HG03469 (cell line): ENCODE results near the gene GLI3.

Source experiments
- ATAC-seq: cut with Tn5 transposase; IDR thresholded peaks from one replicate; pipeline ENCODE4 v1.9.1; 2021; ENCODE audit warnings: mild to moderate bottlenecking, moderate library complexity, moderate number of reproducible peaks; ENCODE audit not compliant: unreplicated experiment

GLI3 gene

DNA sequence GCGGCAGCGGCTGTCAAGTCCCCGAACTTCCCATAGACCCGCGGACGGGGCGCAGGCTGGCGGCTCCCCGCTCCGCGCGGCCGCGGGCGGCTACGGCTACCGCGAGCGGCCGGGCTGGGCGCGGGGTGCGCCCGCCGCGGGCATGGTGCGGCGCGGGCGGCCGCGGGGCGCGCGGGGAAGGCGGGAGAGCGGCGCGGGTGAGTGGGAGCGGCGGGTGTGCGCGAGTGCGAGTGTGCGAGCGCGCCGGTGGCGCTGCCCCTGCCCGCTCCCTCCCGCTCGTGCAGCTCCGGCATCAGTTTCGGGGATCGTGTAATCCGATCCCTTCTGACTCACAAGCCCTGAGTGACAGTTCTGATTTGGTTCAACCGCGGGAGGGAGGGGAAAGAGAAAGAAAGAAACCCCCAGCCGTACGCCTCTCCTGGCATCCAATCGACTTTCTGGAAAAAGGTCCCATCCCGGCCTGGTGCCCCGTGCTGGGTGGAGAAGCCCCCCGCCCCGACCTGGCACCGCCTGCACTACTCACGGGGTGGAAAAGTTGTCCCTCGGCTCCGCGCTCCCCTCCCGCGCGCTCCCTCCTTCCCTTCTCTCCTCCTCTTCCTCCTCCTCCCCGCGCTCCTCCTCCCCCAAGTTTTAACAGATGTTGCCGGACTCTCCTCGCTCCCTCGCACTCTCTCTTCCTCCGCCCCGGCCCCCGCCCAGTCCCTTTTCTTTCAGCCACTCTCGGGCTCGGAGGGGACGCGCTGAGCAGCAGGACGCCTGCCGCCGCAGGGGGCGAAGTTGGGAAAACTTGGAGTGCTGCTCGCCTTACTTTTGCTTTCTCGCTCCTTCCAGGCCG lies at the start of gene GLI3:
TSS of gene GLI3 (minus strand) at position 234 of the 835 bp plus-strand sequence. CDS start 13,956 bp downstream, outside the sequence.
- ATAC-seq: peak; percentile 66

DNA sequence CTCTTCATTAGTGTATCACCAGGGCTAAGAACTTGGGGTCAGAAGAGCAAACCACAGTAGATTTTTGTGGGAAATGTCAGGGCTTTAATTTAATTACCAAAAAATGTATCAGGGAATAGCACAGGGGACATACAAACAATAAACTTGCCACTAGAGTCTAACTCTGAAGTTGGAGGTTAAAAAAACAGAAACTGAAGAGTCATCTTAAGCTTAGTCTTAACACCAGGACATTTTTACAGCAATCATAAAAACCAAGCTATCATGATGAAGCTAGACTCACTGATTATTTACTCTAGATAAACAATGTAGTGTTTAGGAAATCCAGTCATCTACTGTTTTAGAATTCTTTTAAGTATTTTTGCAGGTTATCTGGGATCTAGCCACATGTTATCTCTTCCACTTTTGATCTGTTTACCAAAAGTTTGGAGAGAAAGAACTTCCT lies 48.4 kb upstream of the GLI3 start:
- no peak for ATAC-seq

DNA sequence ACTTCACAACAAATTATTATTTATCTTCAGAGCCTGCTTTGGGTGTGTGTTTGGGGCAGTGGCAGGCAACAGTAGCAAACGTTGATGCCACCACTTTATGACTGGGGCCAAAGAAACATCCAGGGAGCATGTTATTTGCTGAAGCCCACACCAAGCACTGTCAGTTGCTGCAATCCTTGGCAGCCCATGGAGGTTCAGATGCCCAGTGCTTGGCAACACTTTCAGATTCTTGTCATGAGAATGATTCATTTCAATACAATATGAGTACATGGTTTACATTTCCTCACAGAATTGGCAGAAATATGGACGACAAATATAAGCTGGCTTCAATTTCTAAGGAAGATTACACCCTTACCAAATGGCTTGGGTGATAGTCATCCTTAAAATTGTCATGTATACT lies 46.5 kb upstream of the GLI3 start:
- no peak for ATAC-seq

DNA sequence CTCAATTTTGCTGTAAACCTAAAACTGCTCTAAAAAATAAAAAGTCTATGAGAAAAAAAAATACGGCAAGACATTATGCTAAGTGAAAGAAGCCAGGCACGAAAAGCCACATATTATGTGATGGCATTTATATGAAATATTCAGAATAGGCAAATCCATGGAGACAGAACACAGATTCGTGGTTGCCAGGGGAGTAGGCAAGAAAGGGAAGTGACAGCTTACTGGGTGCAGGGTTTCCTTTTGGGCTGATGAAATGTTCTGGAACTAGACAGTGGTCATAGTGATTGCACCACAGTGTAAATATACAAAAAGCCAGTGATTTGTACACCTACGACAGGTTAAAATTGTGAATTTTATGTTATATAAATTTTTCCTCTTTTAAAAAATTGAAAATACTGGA lies 41.3 kb upstream of the GLI3 start:
- no peak for ATAC-seq

DNA sequence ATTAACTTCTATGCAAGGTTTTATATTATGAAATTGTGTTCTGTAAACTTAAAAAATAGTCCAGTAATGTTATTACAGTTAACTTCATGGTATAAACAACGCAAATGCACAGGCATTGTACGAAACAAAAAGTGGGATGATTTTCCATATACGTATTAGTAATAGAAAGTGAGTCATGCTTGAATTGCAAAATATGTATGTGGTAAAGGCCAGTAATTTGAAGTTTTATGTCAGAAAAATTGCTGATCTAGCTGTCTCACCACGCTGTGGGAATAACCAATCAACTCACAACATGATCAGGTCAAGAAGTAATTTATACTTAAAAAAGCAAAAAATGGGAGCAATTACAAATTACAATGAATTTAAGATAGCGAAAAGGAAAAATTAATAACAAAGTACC lies 37.0 kb upstream of the GLI3 start:
- ATAC-seq: no peak

DNA sequence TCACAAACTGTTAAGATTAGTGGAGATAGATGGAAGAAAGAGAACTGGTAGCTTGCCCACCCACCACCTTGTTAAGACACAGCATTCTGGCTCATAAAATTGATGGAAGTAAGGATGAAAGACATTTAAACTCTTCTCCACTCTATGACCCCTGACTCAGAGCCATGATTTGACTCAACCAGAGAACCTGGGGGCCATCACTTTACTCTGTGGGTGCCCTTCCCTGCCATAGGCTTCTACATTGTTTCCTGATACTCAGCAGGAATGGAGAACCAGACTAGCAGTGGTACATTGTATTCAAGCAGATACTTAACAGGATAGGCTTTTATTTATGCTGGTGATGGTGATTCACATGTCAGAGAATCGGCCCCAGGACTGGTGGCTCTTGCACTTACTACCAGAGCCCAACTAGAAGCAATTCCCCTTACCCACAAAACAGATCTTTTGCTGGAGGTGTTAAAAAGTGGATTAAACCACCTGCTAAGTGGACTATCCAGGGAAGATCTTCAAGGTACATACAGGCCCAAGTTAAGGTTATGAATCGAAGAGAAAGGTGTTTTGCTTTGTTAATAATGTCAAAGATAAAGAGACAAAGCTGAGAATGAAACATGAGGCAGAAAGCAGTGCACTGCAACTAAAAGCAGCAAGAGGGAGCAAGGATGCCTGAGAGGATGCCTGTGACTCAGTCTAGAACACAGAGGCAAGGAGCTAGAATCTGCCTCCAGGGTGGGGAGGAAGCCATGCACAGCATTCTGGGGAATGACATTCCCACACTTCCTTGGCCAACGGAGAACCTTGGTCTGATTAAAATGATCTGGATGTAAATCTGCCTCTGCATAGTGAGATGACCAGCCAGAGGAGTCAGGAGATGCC lies 36.0 kb upstream of the GLI3 start:
- no peak for ATAC-seq

DNA sequence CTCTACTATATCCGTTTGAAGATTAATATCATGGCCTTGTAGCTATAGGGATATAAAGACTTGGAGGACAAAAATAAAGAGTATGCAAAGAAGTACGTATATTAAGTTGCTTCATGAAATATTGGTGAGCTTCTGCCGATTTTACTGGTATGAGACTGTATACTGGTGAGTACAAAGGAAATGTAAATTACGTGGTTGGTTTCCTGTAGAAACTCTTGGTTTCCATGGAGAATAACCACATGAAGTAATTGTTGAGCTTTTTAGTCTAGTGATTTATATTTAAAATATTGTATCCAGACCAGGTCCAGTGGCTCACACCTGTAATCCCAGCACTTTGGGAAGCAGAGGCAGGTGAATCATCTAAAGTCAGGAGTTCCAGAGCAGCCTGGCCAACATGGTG lies 32.2 kb upstream of the GLI3 start:
- ATAC-seq: no peak

DNA sequence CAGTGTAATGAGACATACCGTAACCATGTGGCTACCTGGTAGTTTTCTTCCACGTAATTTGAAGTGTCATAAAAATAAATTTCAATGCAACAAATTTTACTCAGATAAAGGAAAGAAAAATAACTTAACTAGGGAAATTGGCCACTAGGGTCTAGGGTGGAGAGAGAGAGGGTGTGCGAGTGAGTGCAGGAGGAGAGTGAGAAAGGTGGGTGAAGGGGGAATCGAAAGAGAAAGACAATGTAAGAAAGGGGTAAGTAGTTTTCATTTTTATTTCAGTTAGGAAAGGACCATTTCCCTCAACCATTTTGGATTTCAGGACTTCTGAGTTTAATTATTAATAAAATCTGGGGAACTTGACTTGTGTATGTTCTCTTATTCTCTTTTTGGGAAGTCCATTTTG lies 27.7 kb upstream of the GLI3 start:
- ATAC-seq: no peak

DNA sequence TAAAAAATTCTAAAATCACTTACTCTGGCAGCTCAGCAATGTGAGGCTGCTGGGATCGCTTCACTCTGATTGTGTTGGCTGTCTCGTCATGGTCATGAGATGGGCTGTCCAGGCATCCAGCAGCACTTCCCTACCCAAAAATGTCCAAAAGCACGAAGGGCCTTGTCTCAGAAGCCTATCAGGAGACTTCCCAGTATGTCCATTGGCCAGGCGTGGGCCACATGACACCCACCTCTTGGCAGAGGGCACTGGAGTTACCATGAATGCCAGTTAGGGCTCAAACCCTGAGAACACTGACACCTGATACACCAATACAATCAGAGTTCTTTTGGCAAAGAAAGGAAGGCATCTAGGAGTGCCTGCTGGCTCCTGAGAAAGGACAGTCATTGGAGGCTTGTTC lies 27.0 kb upstream of the GLI3 start:
- ATAC-seq: no peak

DNA sequence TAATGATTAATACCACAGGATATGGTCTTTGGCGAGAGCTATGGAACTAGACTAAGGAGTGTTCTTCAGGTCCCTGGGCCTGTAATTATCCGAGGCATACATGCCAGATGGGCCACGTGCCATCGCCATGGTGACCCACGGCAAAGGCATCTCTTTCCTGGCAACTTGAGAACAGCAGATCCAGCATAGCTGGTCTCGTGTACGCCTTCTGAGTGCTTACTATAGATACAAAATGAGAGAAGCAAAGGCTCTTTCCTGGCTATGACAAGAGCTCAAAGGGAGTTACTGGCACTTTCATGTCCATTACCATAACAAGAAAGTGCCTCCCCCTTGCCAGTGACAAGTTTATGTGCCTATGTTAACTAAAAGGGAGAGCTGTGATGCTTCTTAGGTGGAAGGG lies 26.0 kb upstream of the GLI3 start:
- ATAC-seq: no peak

DNA sequence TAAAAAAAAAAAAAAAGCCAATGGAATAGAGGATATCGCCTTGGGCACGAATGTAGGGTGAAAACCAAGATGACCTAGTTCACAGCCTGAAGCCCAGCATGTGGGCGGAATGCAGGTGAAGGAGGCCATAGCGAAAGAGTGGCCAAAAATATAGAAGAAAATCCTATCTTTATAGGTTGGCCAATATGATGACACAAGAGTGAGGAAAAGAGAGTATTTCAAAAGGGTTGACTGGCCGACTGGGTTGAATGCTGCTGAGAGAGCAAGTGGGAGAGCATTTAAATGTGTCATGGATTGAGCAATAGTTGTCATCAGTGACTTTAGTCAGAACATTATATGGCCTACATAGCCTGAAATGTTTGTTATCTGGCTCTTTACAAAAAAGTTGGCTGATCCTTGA lies 17.2 kb upstream of the GLI3 start:
- no peak for ATAC-seq

DNA sequence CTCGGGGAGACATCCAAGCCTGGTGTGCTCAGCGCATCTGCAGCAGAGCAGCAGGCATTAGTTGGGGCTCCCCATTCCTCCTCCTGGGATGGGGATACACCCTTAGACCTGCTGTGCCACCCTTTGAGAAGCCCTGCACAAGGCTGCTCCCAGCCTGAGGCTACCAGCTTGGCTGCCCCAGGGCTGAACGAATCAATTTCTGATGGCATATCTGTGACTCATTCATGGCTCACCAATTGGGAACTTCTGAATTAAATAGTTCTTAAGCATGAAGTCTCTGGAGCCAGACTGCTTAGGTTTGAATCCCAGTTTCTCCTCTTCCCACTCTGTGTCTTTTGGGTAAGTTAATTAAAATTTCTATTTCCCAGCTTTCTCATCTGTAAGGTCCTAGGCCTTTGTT lies 16.3 kb upstream of the GLI3 start:
- ATAC-seq: no peak

DNA sequence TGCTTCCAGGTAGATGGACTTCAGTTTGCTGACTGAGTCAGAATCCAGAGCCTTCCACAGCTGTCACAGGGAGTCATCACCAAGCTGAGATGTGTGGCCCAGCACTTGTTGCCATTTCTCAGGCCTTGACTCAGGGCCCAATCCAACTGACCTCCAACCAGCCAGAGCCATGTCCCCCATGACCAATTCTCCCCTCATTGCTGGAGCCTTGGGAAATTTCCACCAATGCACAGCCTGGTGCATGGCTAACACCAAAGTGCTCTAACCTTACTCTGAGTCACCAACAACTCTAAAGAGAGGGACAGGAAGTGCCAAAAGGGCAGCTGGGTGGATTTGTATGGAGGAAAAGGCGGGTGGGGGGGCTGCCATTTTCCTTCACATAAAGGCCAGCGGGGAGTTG lies 13.4 kb upstream of the GLI3 start:
- ATAC-seq: no peak

DNA sequence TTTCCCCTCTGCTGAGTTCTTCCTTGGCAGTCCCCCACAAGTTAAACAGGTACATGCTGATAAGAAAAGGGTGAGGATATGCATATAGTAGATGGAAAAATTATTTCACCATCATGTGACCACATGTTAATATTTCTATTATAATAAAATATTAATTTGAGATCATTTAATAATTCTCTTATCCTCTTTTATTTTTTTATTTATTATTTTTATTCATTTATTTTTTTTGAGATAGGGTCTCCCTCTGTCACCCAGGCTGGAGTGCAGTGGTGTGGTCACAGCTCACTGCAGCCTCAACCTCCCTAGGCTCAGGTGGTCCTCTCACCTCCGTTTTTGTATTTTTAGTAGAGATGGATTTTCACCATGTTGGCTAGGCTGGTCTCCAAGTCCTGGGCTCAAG lies 11.6 kb upstream of the GLI3 start:
- no peak for ATAC-seq

DNA sequence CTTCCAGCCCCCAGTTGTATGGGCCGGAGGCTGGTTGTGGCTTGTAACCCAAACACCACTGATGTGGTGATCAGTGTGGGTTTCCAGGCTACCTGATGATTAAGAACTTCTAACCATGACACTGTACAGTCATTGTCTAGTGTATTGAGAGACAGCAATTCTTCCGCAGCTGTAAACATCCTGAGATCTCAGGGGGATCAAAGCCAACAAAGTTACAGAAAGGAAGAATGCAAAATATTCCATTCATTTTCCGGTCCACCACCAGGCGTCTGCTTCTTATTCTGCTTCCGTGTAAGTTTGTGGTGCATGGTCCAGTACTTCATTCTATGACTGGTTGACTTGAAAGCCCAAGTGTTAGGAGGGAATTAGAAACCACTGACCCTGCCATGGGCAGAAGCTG lies 10.3 kb upstream of the GLI3 start:
- no peak for ATAC-seq

DNA sequence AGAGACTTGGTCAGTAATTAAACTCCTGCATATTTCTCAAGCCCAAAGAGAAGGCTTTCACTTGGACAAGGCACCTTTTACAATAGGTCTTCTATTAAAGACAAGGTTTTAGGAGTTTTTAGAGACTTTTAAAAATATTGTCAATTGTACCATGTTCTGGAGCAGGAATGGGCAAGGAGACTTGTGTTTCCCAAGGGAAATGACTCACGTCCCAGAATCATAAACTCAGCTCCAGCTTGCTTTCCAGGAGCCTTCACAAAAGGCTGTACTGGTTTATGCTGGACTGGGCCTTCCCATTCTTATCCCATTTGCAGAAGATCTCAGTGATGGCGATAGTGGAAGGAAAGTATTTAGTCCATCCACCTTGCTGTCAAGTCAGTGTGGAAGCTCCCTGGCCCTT lies 7.8 kb upstream of the GLI3 start:
- ATAC-seq: no peak

DNA sequence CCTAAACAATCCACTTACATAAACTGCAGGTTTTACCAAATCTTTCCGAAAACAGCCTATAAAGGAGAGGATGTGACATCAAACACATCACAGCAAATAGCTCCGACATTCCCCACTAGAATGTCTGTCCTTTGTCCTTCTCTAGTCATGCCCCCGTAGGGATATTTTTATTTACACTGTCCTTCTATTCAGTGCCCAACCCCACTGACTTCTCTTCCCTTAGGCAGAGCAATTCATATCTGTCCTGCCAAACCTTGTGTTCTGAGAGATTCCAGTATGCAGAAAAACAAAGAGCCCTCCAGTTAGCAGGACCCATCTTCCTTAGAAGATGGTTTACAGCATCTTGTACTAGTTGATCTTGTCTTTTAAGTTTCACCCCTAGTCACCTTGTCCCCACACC lies 5.4 kb upstream of the GLI3 start:
- ATAC-seq: no peak

DNA sequence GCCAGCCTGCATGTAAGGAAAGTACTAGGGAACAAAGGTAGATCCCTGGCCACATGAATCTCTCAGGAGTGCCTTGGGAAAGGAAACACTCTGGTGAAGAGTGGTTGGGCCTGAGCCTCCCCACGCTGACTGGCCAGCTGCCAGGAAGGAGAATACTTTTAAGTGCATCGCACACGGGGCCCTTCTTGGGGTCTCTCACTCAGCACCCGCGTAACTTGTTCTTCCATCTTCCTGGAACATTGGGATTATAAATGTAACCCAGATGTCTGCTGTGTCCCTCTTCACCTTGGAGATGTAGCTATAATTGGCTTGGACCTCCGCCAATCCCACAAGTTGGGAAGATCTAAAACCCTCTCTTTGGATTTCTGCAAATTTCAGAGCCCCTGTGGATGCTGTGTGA lies 4.4 kb upstream of the GLI3 start:
- no peak for ATAC-seq

DNA sequence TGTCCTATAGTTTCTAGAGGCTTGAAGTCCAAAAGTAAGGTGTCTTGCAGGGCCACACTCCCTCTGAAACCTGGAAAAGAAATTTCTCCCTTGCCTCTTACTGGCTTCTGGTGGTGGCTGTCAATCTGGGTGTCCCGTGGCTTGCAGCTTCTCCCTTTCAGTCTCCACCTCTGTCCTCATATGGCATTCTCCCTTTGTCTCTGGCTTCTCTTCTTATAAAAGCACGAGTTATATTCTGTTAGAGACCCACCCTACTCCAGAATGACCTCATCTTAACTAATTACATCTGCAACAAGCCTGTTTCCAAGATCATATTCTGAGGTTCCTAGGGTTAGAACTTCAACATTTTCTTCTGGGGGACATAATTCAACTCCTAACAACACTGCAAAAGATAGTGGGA lies 3.4 kb upstream of the GLI3 start:
- no peak for ATAC-seq

DNA sequence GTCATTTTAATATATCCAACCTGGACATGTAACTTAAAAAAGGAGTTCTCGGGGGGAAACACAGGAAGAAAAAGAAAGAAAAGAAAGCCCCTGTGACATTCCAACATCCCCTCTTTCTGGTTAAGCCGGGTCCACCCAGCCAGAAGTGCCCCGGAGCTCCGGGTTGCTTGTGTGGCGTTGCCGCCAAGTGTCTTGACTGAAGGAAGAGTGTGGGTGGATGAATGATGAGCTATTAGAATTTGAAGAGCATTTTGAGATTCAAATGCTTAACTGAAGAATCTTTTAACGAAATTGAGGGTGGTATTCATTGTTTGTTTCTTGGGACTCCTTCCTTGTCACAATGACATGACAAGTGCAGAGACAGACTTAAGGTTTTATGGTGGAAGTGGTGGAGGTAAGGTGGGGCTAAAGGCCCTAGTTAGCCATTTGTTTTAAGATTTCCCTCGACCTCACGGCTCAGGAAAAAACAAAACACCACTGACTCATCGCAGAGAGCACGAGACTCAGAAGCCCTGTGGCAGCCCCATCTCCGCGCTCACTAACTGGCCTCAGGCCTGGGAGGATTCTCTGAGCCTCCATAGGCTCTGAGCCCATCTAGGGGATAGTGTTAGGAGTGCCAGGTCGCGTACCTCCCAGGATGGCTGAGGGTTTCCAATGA lies 1.8 kb upstream of the GLI3 start:
- no peak for ATAC-seq

DNA sequence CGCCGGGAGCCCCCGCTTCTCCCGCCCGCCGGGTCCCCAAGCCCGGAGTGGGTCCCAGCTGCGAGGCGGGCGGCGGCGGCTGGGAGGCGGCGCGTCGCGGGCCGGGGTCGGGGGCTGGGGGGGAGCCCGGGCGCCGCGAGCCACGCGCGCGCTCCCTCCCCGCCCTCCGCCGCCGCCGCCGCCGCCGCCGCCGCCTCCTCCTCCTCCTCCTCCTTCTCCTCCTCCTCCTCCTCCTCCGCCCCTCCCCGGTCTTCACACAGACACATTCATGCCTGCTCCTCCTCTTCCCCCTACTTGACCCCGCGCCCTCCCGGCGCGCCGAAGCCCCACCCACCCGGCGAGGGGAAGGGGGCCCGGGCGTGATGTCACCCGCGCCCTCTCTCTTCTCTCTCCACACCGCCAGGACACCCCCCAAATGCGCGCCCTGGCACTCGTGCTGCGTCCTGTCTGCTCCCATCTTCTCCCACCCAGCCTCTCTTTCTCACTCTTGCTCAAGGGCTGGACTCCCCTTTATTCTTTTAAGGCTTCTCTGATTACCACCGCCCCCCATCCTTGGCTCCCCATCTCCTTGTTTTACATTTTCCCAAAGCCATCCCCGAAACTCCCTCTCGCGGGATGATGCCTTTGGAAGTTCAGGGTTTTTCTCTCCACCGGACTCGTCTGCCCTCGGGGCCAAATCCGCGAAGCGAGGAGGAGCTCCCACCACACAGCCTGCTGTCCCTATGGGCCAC lies 967 bp upstream of the GLI3 start:
- ATAC-seq: no peak
